ENCODE measurements around the gene DMAC2L.
A peak's percentile ranks its signal among the peaks of the same experiment; 100 is the strongest.
"Not testable (repeated sequence)": the region's sequence is repeated elsewhere in the genome, so short reads cannot be mapped to it uniquely, and the experiment has no call there.

Gene DMAC2L

GRCh38 chr14:50353126-50353525 is 41.0 kb downstream of the DMAC2L start:
- DNase-seq (ENCODE audit: extremely low read depth in 1 of 2, low read depth in 1 of 2) = no peak

- no peak for DNase-seq (ENCODE audit: extremely low read depth in 1 of 2, low read depth in 1 of 2)
Observed at GRCh38 chr14:50354527-50354926, 42.4 kb downstream of the DMAC2L start.

DNA sequence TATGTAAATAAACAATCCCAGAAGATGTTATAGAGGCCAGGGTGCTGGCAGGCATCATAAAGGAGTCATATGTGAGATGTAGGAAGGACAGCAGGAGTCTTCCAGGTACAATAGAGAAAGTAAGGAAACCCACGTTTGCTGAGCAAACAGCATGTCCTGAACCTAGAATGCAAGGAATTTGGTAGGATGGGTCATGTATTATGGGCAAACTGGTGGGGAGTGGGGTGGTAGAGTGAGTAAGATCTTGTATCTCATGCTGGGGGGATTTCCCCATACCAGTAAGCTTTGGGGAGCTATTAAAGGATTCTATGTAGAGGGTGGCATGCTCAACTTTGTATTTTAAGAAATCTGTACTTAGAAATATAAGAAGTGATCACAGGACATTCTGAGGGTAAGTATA is 43.6 kb downstream of the DMAC2L start:
- no peak for DNase-seq (ENCODE audit: extremely low read depth in 1 of 2, low read depth in 1 of 2)

DNA sequence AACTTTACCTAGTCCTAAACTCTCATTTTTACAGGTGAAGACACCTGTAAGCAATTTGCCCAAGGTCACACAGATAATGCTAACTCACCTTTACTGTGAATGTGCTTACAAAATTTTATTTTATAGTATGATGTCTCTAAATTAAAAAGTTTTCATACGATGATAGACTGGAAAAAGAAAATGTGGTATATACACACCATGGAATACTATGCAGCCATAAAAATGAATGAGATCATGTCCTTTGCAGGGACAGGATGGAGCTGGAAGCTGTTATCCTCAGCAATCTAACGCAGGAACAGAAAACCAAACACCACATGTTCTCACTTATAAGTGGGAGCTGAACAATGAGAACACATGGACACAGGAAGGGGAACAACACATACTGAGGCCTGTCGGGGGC is 44.2 kb downstream of the DMAC2L start:
- not testable (repeated sequence) for DNase-seq (ENCODE audit: extremely low read depth in 1 of 2, low read depth in 1 of 2)

GRCh38 chr14:50357124-50357523 is 45.0 kb downstream of the DMAC2L start:
- no peak for DNase-seq (ENCODE audit: extremely low read depth in 1 of 2, low read depth in 1 of 2)

GRCh38 chr14:50357753-50358395 is 45.8 kb downstream of the DMAC2L start:
- no peak for DNase-seq (ENCODE audit: extremely low read depth in 1 of 2, low read depth in 1 of 2)

GRCh38 chr14:50359631-50360030 is 47.5 kb downstream of the DMAC2L start:
- DNase-seq (ENCODE audit: extremely low read depth in 1 of 2, low read depth in 1 of 2) = no peak

DNA sequence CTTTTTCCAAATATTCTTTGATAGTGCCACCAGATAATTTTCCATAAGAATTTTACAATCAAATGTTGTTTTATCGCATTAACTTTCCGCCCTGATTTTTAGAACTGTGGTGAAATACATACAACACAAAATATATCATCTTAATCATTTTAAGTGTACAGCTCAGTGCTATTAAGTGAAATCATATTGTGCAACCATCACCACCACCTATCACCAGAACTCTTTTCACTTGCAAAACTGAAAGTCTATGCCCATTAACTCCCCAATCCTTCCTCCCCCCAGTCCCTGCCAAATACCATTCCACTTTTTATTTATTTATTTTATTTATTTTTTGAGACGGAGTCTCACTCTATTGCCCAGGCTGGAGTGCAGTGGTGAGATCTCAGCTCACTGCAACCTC is 48.0 kb downstream of the DMAC2L start:
- no peak for DNase-seq (ENCODE audit: extremely low read depth in 1 of 2, low read depth in 1 of 2)

- no peak for DNase-seq (ENCODE audit: extremely low read depth in 1 of 2, low read depth in 1 of 2)
Observed at GRCh38 chr14:50360851-50361250, 48.7 kb downstream of the DMAC2L start.

GRCh38 chr14:50361473-50362403 is 49.6 kb downstream of the DMAC2L start:
- not testable (repeated sequence) for DNase-seq (ENCODE audit: extremely low read depth in 1 of 2, low read depth in 1 of 2)

DNA sequence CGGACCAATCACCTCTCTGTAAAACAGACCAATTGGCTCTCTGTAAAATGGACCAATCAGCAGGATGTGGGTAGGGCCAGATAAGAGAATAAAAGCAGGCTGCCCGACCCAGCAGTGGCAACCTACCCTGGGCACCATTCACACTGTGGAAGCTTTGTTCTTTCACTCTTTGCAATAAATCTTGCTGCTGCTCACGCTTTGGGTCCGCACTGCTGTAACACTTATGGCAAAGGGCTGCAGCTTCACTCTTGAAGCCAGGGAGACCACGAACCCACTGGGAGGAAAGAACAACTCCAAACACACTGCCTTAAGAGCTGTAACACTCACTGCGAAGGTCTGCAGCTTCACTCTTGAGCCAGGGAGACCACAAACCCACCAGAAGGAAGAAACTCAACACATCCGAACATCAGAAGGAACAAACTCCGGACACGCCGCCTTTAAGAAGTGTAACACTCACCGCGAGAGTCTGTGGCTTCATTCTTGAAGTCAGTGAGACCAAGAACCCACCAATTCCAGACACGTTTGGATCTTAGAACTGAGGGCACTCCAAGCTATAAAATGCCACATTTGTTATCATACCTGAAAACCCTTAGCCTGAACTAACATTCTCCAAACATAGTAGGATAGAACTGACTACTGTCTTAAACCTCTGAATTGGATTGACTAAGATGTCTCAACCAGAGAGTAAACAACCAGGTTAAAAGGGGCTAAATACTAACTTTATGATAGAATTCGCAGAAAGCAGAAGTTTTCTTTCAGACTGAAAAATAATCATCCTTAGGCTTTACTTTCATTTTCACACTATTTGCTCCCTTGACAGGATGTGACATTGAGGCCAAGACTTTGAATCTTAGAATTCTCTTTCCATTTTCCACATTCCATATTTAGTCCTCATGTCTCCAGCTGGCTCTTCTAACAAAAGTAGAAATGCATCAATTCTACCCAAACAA is 50.9 kb downstream of the DMAC2L start:
- no peak for DNase-seq (ENCODE audit: extremely low read depth in 1 of 2, low read depth in 1 of 2)

GRCh38 chr14:50363714-50364111 is 51.6 kb downstream of the DMAC2L start:
- DNase-seq (ENCODE audit: extremely low read depth in 1 of 2, low read depth in 1 of 2) = peak in 1 of 2 donors; percentile 11

DNA sequence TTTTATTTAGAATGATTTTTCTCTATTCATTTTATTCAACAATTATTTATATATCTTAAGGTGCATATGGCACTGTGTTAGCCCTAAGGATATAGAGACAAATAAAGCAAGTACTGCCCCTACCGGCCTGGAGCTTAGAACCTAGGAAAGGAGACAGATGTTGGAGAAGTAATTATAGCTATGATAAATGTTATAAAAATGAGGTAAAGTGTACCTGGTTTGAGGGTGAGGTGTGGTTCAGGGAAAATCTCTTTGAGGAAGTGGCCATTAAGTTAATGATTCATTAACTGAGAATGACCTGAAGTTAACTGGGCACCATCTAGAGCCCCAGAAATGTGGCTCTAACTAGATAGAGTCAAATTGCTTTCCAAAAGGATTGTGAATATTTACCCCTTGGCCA is 52.7 kb downstream of the DMAC2L start:
- no peak for DNase-seq (ENCODE audit: extremely low read depth in 1 of 2, low read depth in 1 of 2)

GRCh38 chr14:50365572-50365971 is 53.4 kb downstream of the DMAC2L start:
- not testable (repeated sequence) for DNase-seq (ENCODE audit: extremely low read depth in 1 of 2, low read depth in 1 of 2)

DNA sequence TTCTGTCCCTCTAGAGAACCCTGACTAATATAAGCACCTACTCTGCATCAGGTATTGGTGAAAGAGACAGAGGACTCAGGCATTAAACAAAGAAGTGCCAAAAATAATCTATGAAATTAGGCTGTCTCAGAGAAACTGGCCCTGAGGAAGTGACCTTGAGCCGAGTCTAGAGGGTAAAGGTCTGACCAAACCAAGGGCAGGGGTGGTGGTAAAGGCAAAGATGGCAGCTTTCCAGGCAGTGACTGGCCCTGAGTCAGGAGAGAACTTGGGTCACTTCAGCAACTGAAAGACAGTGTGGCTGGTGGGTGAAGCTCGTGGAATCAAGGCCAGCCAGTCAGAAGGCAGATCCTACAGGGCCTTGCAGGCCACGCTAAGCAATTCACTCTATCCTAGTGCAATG is 54.0 kb downstream of the DMAC2L start:
- no peak for DNase-seq (ENCODE audit: extremely low read depth in 1 of 2, low read depth in 1 of 2)

DNA sequence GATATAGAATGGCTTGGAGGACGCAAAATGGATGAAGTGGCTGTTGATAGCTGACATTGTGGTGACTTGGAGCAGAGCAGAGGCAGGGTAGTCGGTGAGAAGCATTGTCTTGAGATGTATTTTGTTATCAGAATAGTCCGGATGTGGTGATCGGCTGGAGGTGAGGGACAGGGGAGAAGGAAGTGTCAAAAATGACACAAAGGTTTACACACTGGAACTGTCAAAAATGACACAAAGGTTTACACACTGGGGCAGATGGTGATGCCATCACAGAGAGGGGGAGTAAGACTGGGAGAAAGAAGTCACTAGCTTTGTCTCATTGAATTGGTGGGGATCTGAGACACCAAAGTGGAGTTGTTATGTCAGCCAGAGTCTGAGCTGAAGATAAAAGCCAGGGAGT is 54.5 kb downstream of the DMAC2L start:
- DNase-seq (ENCODE audit: extremely low read depth in 1 of 2, low read depth in 1 of 2) = no peak

DNA sequence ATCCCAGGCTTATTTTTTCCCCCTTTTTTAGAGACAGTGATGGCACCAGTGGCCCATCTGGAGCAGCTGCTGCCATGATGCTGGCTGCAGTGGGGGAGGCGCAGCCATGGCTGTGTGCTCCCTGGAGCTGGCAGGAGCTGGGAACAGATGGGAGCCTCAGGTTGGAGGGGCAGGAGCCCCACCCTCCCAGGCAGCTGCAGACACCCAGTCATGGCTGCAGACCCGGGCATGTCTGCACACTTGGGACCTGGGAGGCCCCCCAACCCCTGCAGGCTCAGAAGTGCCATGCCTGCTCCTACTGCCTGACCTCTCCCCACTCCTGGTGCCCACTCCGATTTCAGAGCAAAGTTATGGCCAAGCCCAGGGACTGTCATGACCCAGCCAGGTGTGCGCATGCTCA is 59.4 kb downstream of the DMAC2L start:
- DNase-seq (ENCODE audit: extremely low read depth in 1 of 2, low read depth in 1 of 2) = no peak

- DNase-seq (ENCODE audit: extremely low read depth in 1 of 2, low read depth in 1 of 2) = no peak
Observed at GRCh38 chr14:50373959-50374358, 61.8 kb downstream of the DMAC2L start.

DNA sequence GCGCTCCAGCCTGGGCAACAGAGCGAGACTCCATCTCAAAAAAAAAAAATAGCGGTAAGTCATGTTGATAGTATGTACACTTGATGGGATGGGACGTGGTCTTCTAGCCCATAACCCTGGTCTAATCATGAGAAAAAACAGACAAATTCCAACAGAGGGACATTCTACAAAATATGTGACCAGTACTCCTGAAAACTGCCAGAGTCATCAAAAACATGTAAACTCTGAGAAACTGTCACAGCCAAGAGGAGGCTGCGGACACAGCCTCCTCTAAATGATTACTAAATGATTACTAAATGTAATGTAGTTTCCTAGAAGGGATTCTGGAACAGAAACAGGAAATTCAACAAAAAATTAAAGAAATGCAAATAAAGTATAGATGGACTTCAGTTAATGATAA is 63.6 kb downstream of the DMAC2L start:
- no peak for DNase-seq (ENCODE audit: extremely low read depth in 1 of 2, low read depth in 1 of 2)
